KMS-11 (cell line): ENCODE results near the gene OAF.

ENCODE experiments used
- H2AFZ ChIP-seq: fragments of 200-600 bp; sonication (generic); 2 replicates; pipeline ENCODE4 v1.6.1; 2016; ENCODE audit warnings: antibody characterized with exemption, mixed run types, low read depth
- H3K27ac ChIP-seq: fragments of 200-600 bp; sonication (generic); 2 replicates; pipeline ENCODE4 v1.6.1; 2016; ENCODE audit warnings: mild to moderate bottlenecking, mixed run types
- H3K27me3 ChIP-seq: fragments of 200-600 bp; sonication (generic); 2 replicates; pipeline ENCODE4 v1.6.1; 2017; ENCODE audit warnings: mild to moderate bottlenecking, low read depth, mixed run types, moderate library complexity; ENCODE audit not compliant: insufficient read depth
- H3K36me3 ChIP-seq: fragments of 200-600 bp; sonication (generic); 2 replicates; pipeline ENCODE4 v1.6.1; 2017; ENCODE audit warnings: mild to moderate bottlenecking, mixed run types; ENCODE audit not compliant: insufficient read depth
- H3K4me1 ChIP-seq: fragments of 200-600 bp; sonication (generic); 2 replicates; pipeline ENCODE4 v1.6.1; 2016; ENCODE audit warnings: mild to moderate bottlenecking, low read depth, mixed run types; ENCODE audit not compliant: poor library complexity, severe bottlenecking
- H3K4me2 ChIP-seq: fragments of 200-600 bp; sonication (generic); 2 replicates; pipeline ENCODE4 v1.7.0; 2016; ENCODE audit warnings: mild to moderate bottlenecking, mixed run types
- H3K4me3 ChIP-seq: fragments of 200-600 bp; sonication (generic); IDR thresholded peaks from 2 replicates; pipeline ENCODE4 v1.6.1; 2017; ENCODE audit warnings: low read depth, low read length, mixed read lengths; ENCODE audit not compliant: insufficient read depth
- H3K79me2 ChIP-seq: fragments of 200-600 bp; sonication (generic); 2 replicates; pipeline ENCODE4 v1.6.1; 2016; ENCODE audit warnings: low read depth, mixed run types; ENCODE audit not compliant: insufficient read depth
- H3K9ac ChIP-seq: fragments of 200-600 bp; sonication (generic); 2 replicates; pipeline ENCODE4 v1.6.1; 2016; ENCODE audit warnings: mild to moderate bottlenecking, mixed run types
- H4K20me1 ChIP-seq: fragments of 200-600 bp; sonication (generic); 2 replicates; pipeline ENCODE4 v1.6.1; 2016; ENCODE audit warnings: mild to moderate bottlenecking, mixed run types; ENCODE audit not compliant: insufficient read depth
- CTCF ChIP-seq: fragments of 200-600 bp; sonication (generic); conservative IDR thresholded peaks from 2 replicates; pipeline ENCODE4 v1.6.1; 2017; ENCODE audit warnings: low read depth, mild to moderate bottlenecking, antibody characterized with exemption, low read length, moderate library complexity, mixed read lengths

The OAF gene

GRCh38 chr11:120212259-120212878 is 1.5 kb downstream of the OAF start:
- Histone ChIP-seq H3K79me2 (no peaks in the 10 kb centered on the region), H3K27me3 (no peaks in the 10 kb centered on the region), H3K36me3 (no peaks in the 10 kb centered on the region), H3K4me1 (no peaks in the 10 kb centered on the region), H3K27ac (no peak overlapping the region), H2AFZ (no peak overlapping the region), H3K9ac (no peak overlapping the region), H3K4me2 (no peak overlapping the region), H3K4me3 (no peak overlapping the region), H4K20me1 (no peaks in the 10 kb centered on the region)
- no peak for TF ChIP-seq CTCF

GRCh38 chr11:120212926-120213325 is 2.1 kb downstream of the OAF start:
- H3K36me3 ChIP-seq = no peaks in the 10 kb centered on the region
- no peak overlapping the region for H3K4me3 ChIP-seq
- H3K4me2 ChIP-seq = no peak overlapping the region
- H4K20me1 ChIP-seq = no peaks in the 10 kb centered on the region
- H3K4me1 ChIP-seq = no peaks in the 10 kb centered on the region
- H3K9ac ChIP-seq = no peak overlapping the region
- no peaks in the 10 kb centered on the region for H3K79me2 ChIP-seq
- TF ChIP-seq CTCF = no peak
- H3K27me3 ChIP-seq = no peaks in the 10 kb centered on the region
- no peak overlapping the region for H2AFZ ChIP-seq
- no peak overlapping the region for H3K27ac ChIP-seq

GRCh38 chr11:120214581-120214980 is 3.7 kb downstream of the OAF start:
- Histone ChIP-seq H3K36me3 (no peaks in the 10 kb centered on the region), H3K9ac (no peak overlapping the region), H2AFZ (no peak overlapping the region), H3K27me3 (no peaks in the 10 kb centered on the region), H3K27ac (no peak overlapping the region), H3K4me1 (no peaks in the 10 kb centered on the region), H4K20me1 (no peaks in the 10 kb centered on the region), H3K4me2 (no peak overlapping the region), H3K4me3 (no peak overlapping the region), H3K79me2 (no peaks in the 10 kb centered on the region)
- no peak for TF ChIP-seq CTCF

- Histone ChIP-seq H3K4me2 (no peak overlapping the region), H3K79me2 (no peaks in the 10 kb centered on the region), H3K9ac (no peak overlapping the region), H3K27ac (no peak overlapping the region), H2AFZ (no peak overlapping the region), H3K4me3 (no peak overlapping the region), H3K27me3 (no peaks in the 10 kb centered on the region), H3K36me3 (no peaks in the 10 kb centered on the region), H4K20me1 (no peaks in the 10 kb centered on the region), H3K4me1 (no peaks in the 10 kb centered on the region)
- no peak for TF ChIP-seq CTCF
Measured at GRCh38 chr11:120215634-120216033, 4.8 kb downstream of the OAF start.
